Brain microvascular endothelial cell (primary cell): ENCODE results near the gene DDIT4L.

Experiments
- DNase-seq: peaks from one replicate; pipeline ENCODE4 v3.0.0-alpha.2; 2020
- H3K27ac ChIP-seq: fragments of 250-450 bp; sonication (Bioruptor Pico); 2 replicates; pipeline ENCODE4 v1.5.1; 2020; ENCODE audit warnings: mild to moderate bottlenecking, moderate library complexity
- H3K27me3 ChIP-seq: fragments of 250-450 bp; sonication (Bioruptor Pico); replicated peaks from 2 replicates; pipeline ENCODE4 v1.5.1; 2020; ENCODE audit warnings: mild to moderate bottlenecking
- H3K36me3 ChIP-seq: fragments of 250-450 bp; sonication (Bioruptor Pico); replicated peaks from 2 replicates; pipeline ENCODE4 v1.5.1; 2020; ENCODE audit warnings: mild to moderate bottlenecking
- H3K4me3 ChIP-seq: 2 replicates; pipeline ENCODE4 v1.5.1; 2011; ENCODE audit warnings: low read depth, mild to moderate bottlenecking, control low read depth, low read length, moderate library complexity
- in situ Hi-C: cut with HindIII; loops from 2 replicates; pipeline ENCODE4 v1.10.0; 2017; ENCODE audit warnings: low sequenced_read_pairs, low pct_ligation_motif_present
- TF ChIP-seq, protein P1 (sequence below): IDR thresholded peaks from 2 replicates; pipeline ENCODE4 v1.5.1; 2011; ENCODE audit warnings: low read depth, mild to moderate bottlenecking, moderate library complexity, low read length, control low read depth, inconsistent platforms; ENCODE audit errors: missing control alignments

Gene DDIT4L, protein sequence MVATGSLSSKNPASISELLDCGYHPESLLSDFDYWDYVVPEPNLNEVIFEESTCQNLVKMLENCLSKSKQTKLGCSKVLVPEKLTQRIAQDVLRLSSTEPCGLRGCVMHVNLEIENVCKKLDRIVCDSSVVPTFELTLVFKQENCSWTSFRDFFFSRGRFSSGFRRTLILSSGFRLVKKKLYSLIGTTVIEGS

DNA sequence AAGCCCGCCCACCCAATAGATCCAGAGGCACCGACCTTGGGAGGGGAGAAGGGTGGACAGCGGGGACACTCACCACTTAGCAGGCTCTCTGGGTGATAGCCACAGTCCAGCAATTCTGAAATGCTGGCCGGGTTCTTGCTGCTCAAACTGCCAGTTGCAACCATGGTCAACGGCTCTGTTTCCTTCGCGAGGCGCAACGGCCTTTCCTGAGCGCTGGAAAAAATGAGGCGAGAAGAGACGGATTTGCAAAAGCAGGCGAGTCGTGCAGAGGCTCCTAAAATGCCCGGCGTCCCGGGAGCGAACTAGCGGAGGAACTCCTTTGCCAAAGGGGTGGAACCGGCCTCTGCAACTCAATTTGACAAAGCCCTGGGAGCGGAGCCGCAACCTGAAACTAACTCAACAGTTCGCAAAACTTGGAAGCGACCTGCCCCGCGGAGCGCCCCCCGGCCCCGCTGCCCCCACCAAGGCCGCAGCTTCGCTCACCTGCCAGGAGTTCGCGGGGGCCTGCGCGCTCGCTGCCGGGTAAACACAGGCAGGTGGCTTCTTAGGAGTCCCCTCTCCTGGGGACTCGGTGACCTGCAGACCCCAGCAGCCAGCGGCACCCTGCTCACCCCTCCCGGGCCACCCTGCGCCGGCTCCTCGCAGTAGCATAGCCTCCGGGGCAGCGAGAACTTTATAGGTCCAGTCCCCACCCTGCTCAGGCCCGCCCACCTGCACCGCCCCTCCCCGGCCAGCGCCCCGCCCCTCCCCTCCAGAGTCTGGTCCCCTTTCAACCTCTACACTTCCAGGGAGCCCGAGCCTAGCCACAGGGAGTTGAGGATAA is at the start of gene DDIT4L:
Gene DDIT4L, minus strand, starts transcription at position 649 of the 823 bp plus-strand sequence. Its CDS starts 485 bp downstream, at position 164.
- TF ChIP-seq, protein P1, sequence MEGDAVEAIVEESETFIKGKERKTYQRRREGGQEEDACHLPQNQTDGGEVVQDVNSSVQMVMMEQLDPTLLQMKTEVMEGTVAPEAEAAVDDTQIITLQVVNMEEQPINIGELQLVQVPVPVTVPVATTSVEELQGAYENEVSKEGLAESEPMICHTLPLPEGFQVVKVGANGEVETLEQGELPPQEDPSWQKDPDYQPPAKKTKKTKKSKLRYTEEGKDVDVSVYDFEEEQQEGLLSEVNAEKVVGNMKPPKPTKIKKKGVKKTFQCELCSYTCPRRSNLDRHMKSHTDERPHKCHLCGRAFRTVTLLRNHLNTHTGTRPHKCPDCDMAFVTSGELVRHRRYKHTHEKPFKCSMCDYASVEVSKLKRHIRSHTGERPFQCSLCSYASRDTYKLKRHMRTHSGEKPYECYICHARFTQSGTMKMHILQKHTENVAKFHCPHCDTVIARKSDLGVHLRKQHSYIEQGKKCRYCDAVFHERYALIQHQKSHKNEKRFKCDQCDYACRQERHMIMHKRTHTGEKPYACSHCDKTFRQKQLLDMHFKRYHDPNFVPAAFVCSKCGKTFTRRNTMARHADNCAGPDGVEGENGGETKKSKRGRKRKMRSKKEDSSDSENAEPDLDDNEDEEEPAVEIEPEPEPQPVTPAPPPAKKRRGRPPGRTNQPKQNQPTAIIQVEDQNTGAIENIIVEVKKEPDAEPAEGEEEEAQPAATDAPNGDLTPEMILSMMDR: no peak
- in situ Hi-C loops: no loop called here
- no peaks in the 10 kb centered on the region for H3K36me3 ChIP-seq
- DNase-seq: no peak
- no peak within 1 kb of the TSS for H3K27ac ChIP-seq
- no peaks in the 10 kb centered on the region for H3K27me3 ChIP-seq
- H3K4me3 ChIP-seq: peak within 1 kb of the TSS; percentile 62

DNA sequence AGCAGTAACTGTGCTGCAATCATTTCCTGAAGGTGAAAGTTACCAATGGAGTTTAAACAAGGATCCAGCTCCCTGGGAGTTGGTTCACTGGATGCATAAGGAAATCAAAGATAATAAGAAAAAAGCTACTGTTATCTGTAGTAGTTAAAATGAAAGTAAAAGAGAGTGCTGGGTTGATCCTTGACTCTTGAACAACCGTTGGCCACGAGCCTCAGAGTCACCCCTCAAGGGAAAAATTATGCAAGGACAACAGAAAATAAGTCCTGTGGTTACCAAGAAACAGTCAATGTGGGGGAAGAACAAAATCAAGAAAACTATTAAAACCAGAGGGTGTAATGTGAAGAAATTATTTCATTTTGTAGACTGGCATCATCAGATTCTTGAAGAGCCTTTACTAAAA is 49.7 kb upstream of the DDIT4L start:
- in situ Hi-C loops: no loop called here
- Histone ChIP-seq H3K4me3 (no peak overlapping the region), H3K27me3 (no peaks in the 10 kb centered on the region), H3K36me3 (no peaks in the 10 kb centered on the region), H3K27ac (no peak overlapping the region)
- TF ChIP-seq, protein P1: no peak
- peak; percentile 7 for DNase-seq

DNA sequence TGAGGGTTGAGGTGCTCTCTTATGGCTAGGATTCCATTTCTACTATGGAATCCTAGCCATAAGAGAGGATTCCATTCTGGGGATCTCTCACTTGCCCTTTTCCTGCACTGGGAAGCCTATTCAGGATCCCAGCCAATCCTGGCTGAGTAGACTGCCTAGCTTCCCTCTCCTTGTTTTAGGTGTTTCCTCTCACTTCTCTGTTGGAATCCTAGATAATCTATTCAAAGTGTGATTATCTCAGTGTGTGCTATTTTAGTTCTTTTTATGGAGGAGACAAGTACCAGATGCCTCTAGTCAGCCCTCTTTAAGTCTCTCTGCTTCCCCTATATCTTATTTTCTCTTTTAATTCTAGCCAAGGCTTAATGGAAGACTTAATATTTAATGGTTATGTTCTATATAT is 34.5 kb upstream of the DDIT4L start:
- Histone ChIP-seq H3K36me3 (no peaks in the 10 kb centered on the region), H3K27ac (no peak overlapping the region), H3K27me3 (no peaks in the 10 kb centered on the region), H3K4me3 (no peak overlapping the region)
- in situ Hi-C loops: no loop called here
- DNase-seq: no peak
- TF ChIP-seq, protein P1: no peak

DNA sequence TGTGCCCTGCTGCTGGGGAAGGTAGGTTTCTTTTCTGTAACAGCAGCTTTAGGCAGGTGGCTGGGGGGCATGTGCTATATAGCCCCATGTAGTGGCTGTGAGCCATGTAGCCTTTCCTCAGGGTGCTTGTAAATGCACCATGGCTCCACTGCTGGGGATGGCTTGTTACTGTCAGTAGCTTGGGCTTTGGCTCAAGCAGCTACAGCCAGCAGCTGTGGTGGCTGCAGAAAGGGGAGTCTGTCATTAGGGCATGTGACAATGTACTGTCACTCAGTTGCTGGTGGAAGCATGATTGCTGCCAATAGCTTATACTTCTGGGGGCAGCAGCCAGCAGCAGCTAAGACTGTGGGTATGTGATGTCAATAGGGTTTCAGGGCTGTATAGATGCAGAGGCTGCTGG is 33.9 kb upstream of the DDIT4L start:
- TF ChIP-seq, protein P1: no peak
- no peak overlapping the region for H3K4me3 ChIP-seq
- in situ Hi-C loops: no loop called here
- no peak for DNase-seq
- H3K27me3 ChIP-seq: no peaks in the 10 kb centered on the region
- H3K27ac ChIP-seq: no peak overlapping the region
- no peaks in the 10 kb centered on the region for H3K36me3 ChIP-seq

DNA sequence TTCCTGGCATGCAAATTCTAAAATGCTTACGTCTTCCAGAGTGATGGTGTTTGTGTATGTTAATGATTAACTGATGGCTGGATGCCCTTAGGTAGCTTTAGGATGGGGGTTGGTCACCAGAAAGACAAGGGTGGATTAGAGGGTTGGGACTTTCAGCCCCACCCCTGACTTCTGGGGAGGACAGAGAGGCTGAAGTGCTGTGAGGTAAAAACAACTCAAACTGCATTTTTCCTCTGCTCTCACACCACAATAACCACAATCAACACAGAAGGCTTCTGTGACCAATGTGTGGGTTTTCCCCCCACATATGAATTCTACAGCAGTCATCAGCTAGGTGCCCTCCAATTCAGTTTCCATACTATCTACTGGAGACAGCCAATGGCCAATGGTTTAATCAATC is 18.7 kb upstream of the DDIT4L start:
- no peaks in the 10 kb centered on the region for H3K36me3 ChIP-seq
- no peaks in the 10 kb centered on the region for H3K27me3 ChIP-seq
- in situ Hi-C loops: no loop called here
- no peak overlapping the region for H3K27ac ChIP-seq
- no peak overlapping the region for H3K4me3 ChIP-seq
- TF ChIP-seq, protein P1: no peak
- DNase-seq: no peak
